Dedifferentiated amniotic fluid mesenchymal stem cell (primary cell): ENCODE results near the gene CNNM1.

ENCODE experiments used
- DNase-seq: peaks from one replicate; pipeline ENCODE4 v3.0.0-alpha.2; 2016; ENCODE audit errors: extremely low spot score

CNNM1 gene

DNA sequence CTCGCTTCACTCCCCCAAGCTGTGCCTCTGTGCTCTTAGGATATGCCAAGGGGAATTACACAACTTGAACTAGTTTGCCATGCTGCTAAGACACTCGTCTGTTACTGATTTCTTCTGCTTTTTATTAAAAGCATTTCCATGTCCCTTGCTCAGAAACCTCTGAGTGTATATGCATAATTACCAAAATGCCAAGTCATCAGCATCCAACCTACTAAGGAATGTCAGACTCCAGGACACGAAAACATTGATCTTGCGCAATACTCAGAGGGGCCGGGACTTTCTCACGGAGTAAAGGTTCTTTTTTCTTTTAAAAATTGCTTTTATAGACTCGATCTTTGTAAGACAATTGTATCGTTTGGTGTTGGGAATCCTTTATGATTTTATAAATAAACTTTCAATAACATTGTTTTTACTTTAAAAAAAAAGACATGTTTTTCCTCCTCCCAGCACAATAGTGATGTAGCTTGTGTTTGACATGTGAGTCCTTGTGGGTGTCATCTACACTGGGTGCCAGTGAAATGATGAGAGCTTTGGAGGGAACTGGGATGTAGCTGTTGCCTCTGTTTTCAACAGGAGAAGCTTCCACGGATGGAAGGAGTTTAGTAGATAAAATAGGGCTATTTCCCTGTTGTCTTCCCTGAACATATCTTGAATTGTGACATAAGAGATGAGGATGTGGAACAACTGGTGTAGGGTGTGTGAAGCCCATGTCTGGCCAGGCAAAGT is 43.6 kb downstream of the CNNM1 start:
- DNase-seq, result peak; percentile 86

DNA sequence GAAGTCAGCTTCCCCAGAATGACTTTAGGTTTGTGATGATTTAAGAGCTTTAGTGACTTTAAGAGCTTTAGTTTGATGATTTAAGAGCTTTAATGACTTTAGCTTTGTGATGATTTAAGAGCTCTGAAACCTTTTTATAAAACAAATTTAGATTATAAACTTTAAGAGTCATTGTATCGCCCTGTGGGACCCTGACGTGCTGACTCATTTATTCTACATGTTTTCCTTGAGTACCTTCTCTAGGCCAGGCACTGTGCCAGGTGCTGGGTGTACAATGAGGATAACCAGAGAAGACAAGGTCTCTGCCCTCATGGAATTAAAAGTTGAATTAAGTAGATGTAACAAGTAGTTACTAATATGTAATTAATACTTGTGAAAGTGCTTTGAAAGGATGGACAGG is 45.4 kb downstream of the CNNM1 start:
- no peak for DNase-seq

DNA sequence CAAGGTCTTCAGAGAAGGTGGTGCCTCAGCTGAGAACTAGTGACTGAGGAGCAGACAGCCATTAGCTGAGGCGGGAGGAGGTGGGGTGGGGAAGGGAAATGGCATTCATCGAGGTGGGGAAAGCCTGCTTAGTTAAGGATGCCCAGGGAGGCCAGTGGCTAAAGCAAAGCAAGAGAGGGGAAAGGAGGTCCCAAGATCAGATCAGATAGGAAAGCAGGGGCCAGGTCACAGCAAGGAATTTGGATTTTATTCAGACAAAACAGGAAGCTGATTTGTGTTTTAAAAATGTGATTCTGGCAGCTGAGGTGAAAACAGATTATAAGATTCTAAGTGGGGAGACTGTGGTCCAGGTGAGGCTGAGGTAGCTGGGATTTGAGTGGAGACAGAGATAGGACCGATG is 45.8 kb downstream of the CNNM1 start:
- DNase-seq, result no peak

DNA sequence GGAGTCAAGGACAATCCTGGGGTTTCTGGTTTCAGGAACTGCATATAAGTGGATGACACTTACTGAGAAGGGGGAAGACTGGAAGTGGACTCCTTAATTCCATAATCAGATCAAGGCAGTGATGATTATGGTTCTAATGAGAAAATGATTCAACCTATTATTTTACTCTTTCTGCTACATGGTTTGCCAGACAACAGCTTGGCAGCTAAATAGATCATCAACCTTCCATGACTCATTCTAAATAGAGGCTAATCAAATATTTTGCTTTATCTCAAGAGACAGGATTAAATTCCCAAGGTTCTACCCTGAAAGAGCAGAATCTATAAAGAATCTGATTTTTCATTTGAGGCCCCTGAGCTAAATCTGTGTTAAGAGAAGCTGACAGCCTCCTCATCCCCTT is 46.3 kb downstream of the CNNM1 start:
- DNase-seq, result no peak

DNA sequence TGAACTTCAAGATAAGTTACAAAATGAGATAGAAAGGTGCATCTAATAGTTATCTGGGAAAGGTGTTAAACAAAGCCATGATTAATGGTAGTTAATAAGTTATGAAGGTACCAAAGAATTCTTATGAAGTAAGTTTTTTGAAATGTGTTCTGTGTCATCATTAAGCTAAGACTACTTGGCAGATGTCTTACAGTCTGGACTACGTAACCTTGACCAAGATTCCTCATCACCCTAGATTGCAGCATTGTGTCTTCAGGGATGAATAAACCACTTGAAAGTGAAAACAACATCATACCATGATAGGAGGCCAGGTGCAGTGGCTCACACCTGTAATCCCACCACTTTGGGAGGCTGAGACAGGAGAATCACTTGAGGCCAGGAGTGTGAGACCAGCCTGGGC is 53.0 kb downstream of the CNNM1 start:
- DNase-seq, result no peak

DNA sequence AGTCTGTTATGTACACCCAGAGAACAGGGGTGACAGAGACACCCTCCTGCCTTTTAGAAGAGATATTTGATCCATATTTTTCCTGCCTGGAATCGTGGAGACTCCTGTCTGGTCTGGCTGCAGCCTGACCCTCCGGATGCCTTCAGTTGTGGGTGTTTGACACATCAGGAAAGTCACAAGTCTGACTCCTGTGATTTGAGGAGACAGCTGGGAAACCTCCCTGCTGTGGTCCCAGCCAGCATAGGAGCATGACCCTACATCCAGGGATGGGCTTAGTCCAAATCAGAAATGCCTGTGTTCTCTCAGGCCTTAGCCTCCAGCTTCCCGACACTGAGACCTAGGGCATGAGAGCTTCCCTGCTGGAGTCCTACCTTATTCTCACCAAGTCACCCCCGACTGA is 57.9 kb downstream of the CNNM1 start:
- no peak for DNase-seq

DNA sequence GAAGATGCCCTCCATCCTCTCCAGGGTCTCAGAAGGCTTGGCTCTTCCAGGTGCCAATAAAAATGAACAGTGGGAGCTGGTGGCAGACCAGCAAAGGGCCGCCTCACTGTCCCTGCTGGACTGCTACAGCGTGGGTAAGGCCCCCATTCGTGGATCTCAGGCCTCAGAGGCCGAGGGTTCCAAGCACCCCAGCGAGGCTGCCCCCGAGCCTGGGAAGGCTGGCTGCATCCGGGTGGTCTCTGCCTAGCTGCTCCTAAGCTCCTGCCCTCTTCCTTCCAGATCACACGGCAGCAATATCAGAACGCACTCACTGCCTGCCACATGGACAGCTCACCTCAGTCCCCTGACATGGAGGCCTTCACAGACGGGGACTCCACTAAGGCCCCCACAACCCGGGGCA is 58.4 kb downstream of the CNNM1 start:
- no peak for DNase-seq

DNA sequence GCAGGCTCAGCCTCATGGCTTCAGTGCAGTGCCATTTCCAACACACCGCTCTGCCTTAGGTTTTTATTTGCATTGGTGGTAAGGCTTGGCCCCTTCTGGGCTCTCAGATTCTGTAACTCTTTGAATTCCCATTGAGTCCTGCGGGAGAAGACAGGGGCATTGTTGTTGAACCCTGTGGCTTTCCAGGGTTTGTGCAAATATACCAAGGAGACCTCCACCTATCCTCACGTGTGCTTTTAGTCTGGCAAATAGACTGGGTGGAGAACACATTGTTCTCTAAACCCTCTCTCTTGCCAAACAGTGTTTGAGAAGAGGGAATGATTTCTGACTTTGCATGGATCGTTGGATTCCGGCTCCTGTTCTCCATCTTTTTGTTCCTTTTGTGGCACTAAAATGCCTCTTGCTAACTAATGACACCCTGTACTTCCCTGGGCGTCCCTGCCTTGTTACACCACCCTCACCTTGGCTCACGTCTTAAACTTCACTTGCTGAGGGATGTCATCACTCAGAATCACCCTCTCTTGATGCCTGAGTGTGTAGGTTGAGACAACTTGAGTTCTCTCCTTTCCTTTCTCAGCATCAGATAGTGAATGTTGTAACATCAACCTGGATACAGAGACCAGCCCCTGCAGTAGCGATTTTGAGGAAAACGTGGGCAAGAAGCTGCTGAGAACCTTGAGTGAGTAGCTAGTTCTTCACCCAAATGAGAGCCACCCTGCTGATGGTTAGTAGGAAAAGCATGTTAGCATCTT is 60.7 kb downstream of the CNNM1 start:
- no peak for DNase-seq

DNA sequence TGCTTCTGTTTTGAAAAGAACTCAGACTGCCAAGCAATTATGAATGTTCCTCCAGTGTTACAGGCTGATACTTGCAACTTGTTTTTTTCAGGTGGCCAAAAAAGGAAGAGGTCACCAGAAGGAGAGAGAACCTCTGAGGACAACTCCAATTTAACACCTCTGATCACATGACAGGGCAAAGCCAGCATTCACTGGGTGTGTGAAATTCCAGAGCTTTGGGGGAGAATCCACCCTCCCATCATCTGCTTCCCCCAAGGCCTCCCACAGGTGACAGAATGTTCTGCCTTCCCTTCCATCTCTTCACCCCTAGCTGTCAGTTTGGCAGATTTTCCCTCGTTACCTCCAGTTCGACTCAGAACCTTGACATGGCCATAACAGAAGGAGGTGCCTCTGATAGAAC is 62.2 kb downstream of the CNNM1 start:
- DNase-seq, result no peak

DNA sequence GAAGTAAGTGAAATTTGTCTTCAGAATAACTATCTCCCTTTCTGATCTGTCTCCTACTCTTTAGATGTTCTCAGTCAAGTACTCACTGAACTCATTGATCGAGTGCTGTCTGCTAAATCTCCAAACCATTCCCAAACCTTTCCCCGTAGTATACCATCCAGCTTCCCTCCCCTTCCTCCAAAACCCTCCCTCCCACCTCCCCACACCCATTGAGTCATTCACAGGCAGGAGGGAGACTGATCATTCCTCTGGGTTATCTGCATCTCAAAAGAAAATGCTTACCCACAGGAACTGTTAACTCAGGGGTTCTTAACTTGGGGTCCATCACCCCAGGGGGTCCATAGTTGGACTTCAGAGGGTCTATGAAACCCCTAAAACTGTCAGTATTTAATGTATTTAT is 63.9 kb downstream of the CNNM1 start:
- DNase-seq, result no peak

DNA sequence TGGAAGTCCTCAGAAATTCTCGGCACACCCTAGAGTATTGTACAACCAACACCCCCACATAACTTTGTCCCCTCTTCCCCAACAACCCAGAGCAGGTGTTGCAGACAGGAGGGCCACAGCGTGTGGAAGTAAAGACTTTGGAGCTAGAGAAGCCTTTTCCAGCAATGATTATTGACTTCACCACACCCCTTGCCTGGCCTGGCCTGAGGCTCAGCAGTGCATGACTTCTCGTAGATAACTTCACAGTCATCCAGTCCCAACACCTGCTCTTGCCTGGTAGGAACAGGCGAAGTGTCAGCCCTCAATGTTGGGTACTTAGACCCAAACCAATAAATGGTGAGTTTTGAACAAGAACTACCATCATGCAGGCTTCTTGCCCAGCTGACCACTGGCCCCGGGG is 64.5 kb downstream of the CNNM1 start:
- no peak for DNase-seq

DNA sequence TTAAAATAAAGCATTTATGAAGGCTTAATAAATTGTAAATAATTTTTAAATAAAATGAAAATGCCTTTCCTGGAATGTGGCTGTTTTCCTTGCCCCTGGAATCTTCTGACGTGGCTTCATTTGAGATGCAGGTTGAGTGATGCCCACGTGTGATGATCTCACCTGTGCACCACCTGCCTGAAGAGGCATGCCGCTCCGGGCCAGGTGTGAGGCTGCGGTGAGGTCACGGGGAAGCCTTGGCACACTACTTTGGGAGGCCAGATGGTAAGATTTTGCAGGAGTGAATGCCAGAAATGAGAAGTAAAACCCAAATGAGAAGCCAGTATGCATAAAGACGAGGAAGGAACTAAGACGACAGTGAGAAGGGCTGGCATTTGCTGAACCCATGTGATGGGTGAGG is 65.1 kb downstream of the CNNM1 start:
- DNase-seq, result no peak

DNA sequence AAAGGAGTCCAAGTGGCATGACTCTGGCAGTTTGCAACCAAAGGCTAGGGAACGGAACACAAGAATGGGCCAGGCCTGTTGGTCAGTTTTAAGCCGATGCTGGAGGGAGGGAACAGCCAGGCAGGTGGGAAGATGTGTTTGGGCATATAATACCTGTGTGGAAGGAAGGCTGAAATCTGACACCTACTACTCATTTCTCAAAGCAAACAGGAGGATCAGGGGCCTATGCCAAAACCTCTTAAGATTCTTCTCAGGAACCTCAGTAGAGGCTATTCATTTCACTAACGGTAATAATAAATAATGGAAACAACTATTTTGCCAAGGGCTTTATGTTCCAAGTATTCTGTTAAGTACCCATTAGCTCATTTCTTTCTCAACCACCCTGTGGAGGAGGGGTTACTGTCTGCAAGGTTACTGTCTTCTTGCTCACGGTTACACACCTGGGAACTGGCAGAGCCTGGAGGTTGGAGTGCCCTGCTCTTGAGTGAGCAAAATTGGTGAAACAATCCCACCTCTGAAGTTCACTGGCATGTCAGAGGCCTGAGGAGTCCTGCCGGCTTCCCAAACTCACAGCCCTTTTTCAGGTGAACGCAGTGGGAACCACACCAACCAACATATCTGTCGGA is 65.7 kb downstream of the CNNM1 start:
- DNase-seq, result no peak

DNA sequence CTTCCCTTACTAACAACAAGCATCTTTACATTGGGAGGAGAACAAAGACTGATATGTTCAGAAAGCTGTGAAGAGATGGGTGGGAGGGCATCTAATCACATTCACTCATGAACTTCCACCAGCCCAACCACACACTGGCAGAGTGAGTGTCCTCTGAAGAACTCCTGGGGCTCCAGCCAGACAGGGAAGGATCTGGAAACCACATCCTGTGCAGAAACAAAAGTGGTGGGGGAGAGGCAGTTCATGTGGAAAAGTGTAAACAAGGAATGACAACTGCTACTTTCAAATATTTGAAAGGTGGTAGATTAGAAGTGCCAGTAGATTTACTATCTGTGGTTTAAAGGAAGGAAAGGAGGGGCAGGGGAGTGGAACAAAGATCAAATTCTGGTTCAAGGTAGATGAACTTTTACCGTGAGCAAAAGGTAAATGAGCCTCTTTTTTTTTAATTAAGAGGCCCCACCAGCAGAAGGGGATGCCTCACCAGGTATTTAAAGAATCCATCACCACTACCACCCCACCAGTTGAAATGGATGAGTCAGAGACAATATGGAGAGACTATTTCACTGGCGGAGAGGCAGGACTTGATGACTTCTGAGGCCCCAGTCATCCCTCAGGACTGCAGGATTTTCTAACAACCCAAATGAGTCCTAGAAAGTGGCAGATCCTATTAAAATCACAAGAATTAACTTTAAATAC is 66.7 kb downstream of the CNNM1 start:
- DNase-seq, result no peak

DNA sequence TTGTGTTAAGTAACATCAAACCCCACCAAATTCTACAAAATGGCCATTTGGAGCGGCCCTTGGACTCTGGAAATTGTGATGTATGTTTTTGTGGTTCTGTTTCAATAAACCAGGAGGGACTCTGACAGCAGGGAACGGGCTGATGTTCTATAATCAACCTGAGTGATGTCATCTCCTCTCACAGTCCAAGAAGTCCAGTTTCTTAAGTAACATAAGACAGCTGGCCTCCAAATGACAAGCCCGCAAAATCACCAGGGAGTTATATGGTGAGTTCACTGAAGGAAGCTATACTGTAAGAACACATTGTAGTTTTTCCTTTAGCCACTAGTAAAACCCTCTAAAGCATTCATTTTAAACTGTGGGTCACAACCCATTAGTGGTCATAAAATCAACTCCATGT is 67.3 kb downstream of the CNNM1 start:
- DNase-seq, result no peak

DNA sequence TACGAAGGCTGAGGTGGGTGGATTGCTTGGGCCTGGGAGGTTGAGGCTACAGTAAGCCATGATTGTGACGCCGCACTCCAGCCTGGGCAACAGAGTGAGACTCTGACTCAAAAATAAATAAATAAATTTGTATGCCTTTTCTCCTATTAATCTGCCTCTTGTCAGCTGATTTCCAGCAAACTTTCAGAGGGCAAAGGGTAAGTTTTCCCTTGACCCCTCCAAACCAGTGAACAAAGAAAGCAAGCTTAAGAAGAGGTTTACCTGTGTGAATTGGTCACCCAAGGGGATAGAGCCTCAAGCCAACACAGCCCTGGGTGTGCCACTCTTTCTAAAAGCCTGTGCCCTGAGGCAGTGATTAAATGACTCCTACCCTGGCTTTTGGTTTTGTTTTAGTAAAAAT is 70.5 kb downstream of the CNNM1 start:
- no peak for DNase-seq

DNA sequence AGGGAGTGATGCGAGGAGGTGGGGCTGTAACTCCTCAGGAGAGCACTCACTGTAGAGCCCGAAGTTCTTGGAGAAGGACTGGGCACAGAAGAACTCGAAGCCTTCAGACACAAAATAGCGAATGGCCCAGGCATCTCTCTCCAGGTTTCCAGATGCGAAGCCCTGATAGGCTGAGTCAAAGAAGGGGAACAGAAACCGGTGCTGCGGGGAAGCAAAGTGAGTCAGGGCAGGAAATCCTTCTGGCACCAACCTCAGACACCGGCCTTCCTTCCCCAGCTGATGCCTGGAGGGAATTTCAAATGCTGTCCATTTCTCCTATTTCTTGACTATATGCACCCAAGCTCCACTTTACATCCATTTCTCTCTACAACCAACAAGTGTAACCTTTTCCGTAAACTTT is 74.5 kb downstream of the CNNM1 start:
- DNase-seq, result no peak

DNA sequence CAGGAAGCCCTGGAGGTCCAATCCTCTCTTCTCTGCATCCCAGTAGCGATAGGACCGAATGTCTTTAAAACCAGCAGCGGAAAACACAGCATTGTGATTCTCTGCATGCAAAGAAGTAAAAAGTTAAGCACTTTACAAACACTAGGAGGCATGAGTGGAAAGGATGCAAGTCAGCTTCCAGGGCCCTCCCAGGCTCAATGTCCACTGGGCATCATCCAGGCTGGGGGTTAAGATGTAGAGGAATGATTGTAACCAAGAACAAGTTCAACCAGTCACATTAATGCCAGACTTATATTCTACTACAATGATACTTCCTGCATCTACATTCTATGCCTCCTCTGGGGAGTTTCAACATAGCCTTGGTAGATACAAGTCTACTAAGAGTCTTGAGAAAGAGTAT is 77.0 kb downstream of the CNNM1 start:
- DNase-seq, result no peak

DNA sequence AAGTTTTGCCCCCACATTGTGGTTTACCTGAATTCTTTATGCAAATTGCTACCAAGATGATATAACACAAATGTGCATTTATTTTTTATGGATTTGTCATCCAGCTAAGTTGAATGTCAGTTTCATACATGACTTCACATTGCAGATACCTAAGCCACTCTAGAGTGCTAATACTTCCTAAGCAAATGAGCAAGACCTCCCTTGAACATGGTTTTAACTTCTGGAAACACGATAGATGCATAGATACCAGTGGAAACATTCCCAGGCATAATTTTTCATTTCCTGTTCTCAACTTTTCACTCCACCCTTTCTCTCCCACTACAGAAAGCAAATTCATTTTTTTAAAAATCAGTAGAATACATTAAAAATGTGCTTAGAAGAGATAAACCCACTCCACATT is 81.0 kb downstream of the CNNM1 start:
- no peak for DNase-seq

DNA sequence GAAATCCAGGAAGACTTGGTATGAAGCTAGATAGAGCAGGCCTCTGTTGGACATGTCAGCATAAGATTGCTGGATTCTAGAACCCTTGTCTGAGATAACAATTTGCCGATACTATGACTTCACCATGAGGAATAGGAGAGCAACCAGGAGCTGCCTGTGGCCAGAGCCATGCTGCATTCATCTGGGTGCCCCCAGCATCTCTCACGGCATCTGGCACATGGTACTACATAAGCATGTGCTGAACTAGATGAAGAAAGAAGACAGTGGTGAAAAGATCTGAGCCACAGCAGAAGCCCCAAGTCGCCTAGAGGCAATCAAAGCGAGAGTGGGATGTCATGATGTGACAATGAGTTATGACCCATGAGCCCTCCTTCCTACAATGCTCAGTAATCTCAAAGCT is 81.7 kb downstream of the CNNM1 start:
- no peak for DNase-seq

DNA sequence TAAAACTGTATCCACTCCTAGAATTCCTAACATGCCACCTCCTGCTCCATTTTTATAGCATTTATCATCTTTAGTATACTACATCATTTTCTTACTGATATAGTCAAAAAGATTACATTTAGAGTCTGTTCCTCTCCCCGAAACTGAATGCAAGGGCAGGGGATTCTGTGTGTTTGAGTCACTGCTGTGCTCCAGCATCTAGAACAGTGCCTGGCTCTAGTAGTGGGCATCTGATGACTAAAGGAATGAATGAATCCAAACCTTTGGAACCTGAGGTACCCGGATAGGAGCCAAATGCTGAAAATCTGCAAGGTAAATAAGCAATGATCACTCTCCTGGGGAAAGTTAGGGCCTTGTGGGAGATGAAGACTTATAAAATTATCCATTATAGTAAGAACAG is 82.4 kb downstream of the CNNM1 start:
- DNase-seq, result no peak

DNA sequence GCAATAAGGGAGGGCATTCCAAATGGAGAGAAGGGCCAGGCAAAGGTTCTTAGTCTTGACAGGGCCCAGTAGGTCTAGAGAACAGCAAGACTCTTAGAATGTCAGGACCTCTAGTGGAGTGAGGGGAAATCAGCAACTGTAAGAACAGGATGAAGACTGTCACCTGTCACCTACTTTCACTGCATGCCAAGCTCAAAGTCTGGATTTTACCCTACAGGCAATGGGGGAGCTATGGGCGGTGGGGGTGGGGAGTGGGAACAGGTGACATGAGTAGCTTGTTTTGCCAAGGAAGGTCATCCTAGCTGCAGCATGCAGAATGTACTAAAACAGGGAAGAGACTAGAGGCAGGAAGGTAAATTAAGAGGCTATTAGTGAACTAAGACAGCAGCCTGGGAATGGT is 82.9 kb downstream of the CNNM1 start:
- DNase-seq, result no peak
